CD4-positive, alpha-beta T cell treated with Interleukin-4 for 4 hours (primary cell): ENCODE measurements around the gene PPDPF.
"Not testable (repeated sequence)": the region's sequence is repeated elsewhere in the genome, so short reads cannot be mapped to it uniquely, and the experiment has no call there.

Experiments used
- DNase-seq: peaks from one replicate; pipeline ENCODE4 v3.0.0-alpha.2; 2020

Gene PPDPF

GRCh38 chr20:63566395-63567135, 46.0 kb downstream of the PPDPF start:
- no peak for DNase-seq

- peak; percentile 3 for DNase-seq
Observed at GRCh38 chr20:63567136-63567385, 46.5 kb downstream of the PPDPF start.

- DNase-seq: peak; percentile 61
Observed at GRCh38 chr20:63567386-63568169, 47.0 kb downstream of the PPDPF start.

GRCh38 chr20:63568170-63568981, 47.8 kb downstream of the PPDPF start:
- DNase-seq: no peak

GRCh38 chr20:63568986-63569949, 48.7 kb downstream of the PPDPF start:
- DNase-seq: no peak

GRCh38 chr20:63570281-63571086, 49.9 kb downstream of the PPDPF start:
- no peak for DNase-seq

GRCh38 chr20:63571087-63571478, 50.5 kb downstream of the PPDPF start:
- not testable (repeated sequence) for DNase-seq
